Middle frontal gyrus (tissue), 1 donor: ENCODE results near the gene ANKRD52.
A peak's percentile ranks its signal among the peaks of the same experiment; 100 is the strongest.

Experiments used
- DNase-seq: peaks from one replicate; pipeline ENCODE4 v3.0.0-alpha.2; 2015; ENCODE audit warnings: low spot score; ENCODE audit errors: extremely low spot score

Gene ANKRD52

GRCh38 chr12:56241424-56242303 is 16.5 kb downstream of the ANKRD52 start:
- no peak for DNase-seq

DNA sequence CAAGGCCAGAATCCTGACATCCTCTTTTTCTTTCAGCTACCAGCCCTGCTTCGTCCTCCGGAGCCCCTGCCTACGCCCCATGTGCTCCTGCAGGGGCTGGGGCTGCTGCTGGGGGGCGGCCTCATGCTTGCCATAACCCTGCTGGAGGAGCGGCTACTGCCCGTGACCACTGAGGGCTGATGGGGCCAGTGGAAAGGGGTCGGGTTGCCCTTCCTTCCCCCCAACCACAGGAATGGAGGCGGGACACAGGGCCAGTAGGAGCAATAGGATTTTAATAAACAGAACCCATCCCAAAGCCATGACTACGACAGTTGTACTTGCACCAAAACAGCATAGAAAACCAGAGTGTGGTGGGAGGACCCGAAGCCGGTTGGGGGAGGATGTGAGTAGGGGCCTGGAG is 20.6 kb downstream of the ANKRD52 start:
- no peak for DNase-seq

DNA sequence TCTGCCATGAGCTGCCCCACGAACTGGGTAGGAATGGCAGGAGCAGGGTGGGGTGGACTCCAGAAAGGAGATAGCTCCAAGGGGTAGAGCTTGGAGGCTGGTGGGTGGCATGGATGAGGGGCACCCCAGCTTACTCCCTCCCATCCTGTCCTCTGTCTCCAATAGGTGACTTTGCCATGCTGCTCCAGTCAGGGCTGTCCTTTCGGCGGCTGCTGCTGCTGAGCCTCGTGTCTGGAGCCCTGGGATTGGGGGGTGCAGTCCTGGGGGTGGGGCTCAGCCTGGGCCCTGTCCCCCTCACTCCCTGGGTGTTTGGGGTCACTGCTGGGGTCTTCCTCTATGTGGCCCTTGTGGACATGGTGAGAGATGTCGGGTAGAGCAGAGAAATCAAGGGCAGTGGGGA is 21.2 kb downstream of the ANKRD52 start:
- DNase-seq, result no peak

- DNase-seq, result no peak
Measured at GRCh38 chr12:56236091-56236490, 22.1 kb downstream of the ANKRD52 start.

GRCh38 chr12:56234746-56235436 is 23.3 kb downstream of the ANKRD52 start:
- DNase-seq, result no peak

GRCh38 chr12:56231184-56231582 is 27.0 kb downstream of the ANKRD52 start:
- DNase-seq, result no peak

DNA sequence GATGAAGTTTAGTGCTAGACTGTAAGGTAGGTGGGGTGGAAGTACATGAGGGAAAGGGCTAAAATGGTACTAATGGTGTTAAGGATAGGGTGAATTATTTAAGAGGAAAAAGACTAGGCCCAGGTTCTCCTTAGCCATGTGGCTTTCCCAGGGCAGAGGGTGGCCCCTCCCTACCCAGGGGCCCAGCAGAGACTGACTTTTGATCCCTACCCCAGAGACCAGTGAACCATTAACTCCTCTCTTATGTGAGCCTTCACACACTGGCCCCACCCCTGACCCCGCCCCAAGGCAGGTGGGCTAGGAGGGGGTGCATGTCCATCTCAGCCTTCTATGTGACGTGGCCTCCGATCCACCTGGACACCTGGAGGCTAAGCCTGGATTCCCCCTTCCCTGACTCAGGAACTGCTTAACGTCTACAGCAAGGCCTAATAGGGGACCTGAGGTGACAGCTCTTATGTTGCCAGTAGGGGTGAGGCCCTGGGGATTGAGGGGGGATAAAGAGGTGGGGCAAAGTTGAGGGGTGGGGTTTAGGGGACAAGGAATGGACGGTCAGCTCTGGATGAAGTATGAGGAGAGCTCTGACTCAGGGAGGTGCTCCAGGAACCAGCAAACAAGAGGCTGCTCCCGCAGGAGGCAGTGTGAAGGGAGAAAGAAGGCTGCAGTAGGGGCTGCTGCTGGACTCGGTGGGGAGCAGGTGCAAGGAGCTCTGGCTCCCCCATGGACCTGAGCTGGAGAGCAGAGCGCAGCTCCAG is 27.6 kb downstream of the ANKRD52 start:
- DNase-seq, result no peak

- DNase-seq, result no peak
Measured at GRCh38 chr12:56229916-56230431, 28.2 kb downstream of the ANKRD52 start, which contains the start of gene SLC39A5. Gene SLC39A5, plus strand, starts transcription at chr12:56230051. Its CDS starts 1,224 bp downstream, at chr12:56231275.

GRCh38 chr12:56229082-56229481 is 29.1 kb downstream of the ANKRD52 start:
- DNase-seq, result no peak

GRCh38 chr12:56224954-56225353 is 33.2 kb downstream of the ANKRD52 start:
- DNase-seq, result no peak

- DNase-seq, result peak; percentile 96
Measured at GRCh38 chr12:56224102-56224701, 34.0 kb downstream of the ANKRD52 start, which contains the start of gene NABP2. Gene NABP2, plus strand, starts transcription at chr12:56224342. Its CDS starts 515 bp downstream, at chr12:56224857.

GRCh38 chr12:56223571-56224101 is 34.5 kb downstream of the ANKRD52 start:
- no peak for DNase-seq

DNA sequence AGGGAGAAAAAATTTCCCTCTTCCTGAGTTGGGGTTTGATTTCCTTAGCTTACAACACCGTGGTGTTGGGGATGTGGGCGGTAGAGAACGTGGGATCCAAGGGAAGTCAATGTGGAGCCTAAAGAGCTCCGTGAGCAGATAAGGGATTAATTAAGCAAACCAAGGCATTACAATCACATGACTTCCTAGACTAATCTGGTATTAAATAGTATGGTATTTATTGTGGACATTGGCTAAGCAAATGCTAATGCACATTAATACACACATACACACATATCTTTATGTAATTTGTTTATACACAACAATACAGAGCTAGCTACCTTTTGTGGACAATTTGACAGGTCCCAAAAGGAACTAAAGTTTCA is 35.7 kb downstream of the ANKRD52 start:
- DNase-seq, result no peak

DNA sequence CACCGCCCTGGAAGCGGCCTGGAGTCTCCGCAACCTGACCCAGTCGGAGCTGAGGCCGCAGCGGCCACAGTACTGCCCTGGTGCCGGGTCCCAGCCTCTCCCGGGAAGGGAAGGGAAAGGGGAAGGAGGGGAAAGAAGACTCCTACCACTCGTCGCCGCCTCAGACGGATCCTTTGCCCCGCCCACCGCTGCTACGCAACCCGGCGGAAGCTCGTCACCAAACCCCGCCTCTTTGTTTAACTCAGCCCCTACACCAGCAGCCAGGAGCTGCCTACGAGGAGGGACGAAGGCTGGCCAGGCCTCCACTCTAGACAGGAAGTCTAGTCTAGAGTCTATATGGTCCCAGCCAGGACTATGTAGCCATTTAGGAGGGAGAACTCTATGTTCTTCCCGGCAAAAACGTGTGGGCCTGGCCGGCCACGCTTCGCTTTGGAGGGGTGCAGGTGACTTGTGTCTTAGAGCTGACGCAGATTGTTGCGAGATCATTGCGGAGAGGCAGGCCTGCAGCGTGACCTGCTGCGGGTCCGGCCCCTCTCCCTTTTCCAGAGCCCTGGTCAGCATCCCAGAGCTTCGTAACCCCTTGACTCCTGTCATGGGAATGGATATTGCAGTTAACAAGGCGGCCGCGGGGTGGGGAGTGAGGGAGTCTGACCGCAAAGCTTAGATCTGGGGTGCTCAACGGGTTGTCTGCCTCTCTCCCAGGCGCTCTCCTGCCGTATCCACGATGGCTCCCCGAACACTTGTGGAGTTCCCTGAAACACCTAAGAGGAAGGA is 36.2 kb downstream of the ANKRD52 start, which contains the start of gene RNF41:
RNF41 (minus strand) TSS at position 166 of the 774 bp plus-strand sequence. CDS start 7,875 bp downstream, outside the sequence.
- DNase-seq, result peak; percentile 95

DNA sequence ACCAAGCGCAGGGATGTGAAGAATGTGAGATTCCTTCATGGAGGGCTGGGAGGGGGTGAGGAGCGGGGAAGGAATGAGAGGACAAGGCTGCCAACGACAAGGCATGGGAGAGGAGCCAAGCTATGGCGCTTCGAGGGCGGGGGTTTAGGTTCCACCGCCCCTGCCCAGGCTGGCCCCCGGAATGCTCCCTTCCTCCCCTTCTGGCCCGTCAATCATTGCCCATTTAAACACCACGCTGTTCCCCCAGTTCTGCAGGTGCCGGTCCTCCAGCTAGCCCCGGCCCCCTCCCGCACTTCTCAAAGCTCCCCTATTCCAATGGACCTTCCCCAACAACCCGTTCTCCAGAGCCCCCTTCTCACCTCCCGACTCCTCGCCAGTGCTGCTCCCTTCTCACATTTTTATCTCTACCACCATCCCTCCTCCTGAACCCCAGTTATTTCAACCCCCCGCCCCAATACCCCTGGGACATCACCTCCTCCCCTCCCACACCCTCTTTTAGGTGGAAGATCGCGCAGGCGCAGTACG is 36.9 kb downstream of the ANKRD52 start:
- DNase-seq, result no peak

DNA sequence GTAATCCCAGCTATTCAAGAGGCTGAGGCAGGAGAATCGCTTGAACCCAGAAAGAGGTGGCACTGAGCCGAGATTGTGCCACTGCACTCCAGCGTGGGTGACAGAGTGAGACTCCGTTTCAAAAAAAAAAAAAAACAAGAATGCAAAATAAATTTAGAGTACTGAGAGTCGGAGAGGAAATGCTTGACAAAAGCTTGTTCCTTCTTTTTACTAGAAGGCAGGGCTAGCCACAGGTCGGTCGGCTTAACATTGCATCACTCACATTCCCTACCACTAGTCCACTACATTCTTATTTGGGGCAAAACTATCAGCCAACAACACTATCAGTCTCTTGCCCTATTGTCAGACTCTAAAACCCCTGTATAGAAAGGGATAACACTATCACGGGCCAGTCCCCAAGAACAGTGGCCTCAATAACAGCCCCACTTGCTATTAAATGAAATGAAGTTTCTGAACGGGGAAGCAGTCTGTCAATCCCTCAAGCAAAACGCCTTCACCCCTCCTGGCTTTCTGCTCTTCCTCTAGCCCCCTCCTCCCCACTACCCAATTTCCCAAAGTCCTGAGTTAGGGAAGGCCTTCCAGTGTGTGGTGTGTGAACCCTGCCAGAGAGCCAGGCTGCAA is 37.5 kb downstream of the ANKRD52 start:
- DNase-seq, result no peak

GRCh38 chr12:56219840-56220239 is 38.3 kb downstream of the ANKRD52 start:
- DNase-seq, result no peak

DNA sequence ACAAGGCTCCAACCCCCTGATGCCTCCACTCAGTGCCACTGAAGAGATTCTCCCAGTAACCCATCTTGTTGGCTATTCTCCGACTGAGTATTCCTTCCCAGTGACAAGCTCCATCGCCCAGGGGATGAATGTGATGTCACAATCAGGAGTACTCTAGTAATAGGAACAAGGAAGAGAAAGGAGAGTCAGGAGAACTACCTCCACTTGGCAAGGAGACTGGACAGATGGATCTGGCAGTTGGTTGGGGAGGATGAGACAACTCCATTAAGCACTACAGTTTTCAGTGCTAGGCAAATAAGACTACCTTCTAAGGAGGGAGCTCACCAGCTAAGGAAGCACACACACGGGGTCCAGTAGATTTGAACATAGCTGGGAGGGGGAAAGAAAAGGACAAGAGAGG is 41.7 kb downstream of the ANKRD52 start:
- no peak for DNase-seq

GRCh38 chr12:56213878-56214277 is 44.3 kb downstream of the ANKRD52 start:
- DNase-seq, result no peak
